B cell (primary cell): ENCODE results near the gene IRGQ. TPM values are rescaled to one million over a fixed set of nuclear protein-coding genes. Genes with fewer than 3 reads are reported as not detected.

Source experiments
- ATAC-seq: fragments of 200-7000 bp; cut with Tn5 transposase; one replicate; pipeline ENCODE4 v1.10.0; 2021; ENCODE audit warnings: low read depth, mild to moderate bottlenecking, moderate number of reproducible peaks, moderate library complexity
- CTCF ChIA-PET: fragments of 350-600 bp; sonication (Branson Sonifier 250); formaldehyde crosslinking; loops from one replicate; lab custom pipeline; 2021; ENCODE audit warnings: antibody characterized with exemption, inconsistent platforms; lab: Charles Lee
- POLR2A ChIA-PET: fragments of 350-600 bp; sonication (Branson Sonifier 250); formaldehyde crosslinking; loops from one replicate; lab custom pipeline; 2021; ENCODE audit warnings: antibody characterized with exemption; lab: Charles Lee
- DNase-seq: peaks from one replicate; pipeline ENCODE4 v3.0.0; 2013
- H2AFZ ChIP-seq: 2 replicates; pipeline ENCODE4 v1.6.1; 2012; ENCODE audit warnings: mild to moderate bottlenecking, low read depth, low read length; ENCODE audit not compliant: insufficient read depth, poor library complexity, severe bottlenecking
- H3K27ac ChIP-seq, 2 donors: 1 replicate in 1 of 2; 2 replicates in 1 of 2; pipeline ENCODE4 v1.5.1; 2012 to 2013; ENCODE audit warnings: low read length in 2 of 2, mild to moderate bottlenecking in 2 of 2, moderate library complexity in 1 of 2
- H3K27me3 ChIP-seq, 4 experiments: fragments of 200-600 bp in 1 of 4; sonication (generic) in 1 of 4; replicated peaks in 1 of 4; 1 replicate in 2 of 4; 2 replicates in 2 of 4; pipeline versions ENCODE4 v1.6.1 to v1.7.0; 2013 to 2016; ENCODE audit warnings: low read length in 3 of 4, mild to moderate bottlenecking in 2 of 4, mixed read lengths in 1 of 4, moderate library complexity in 1 of 4; ENCODE audit not compliant: insufficient read depth in 4 of 4, control insufficient read depth in 3 of 4; ENCODE audit errors: control extremely low read depth in 1 of 4
- H3K36me3 ChIP-seq, 2 experiments: replicated peaks in 1 of 2; 1 replicate in 1 of 2; 2 replicates in 1 of 2; pipeline versions ENCODE4 v1.6.1 to v1.7.1; 2013; ENCODE audit warnings: low read length in 1 of 2; ENCODE audit not compliant: insufficient read depth in 2 of 2, control insufficient read depth in 1 of 2; ENCODE audit errors: control extremely low read depth in 1 of 2, extremely low read depth in 1 of 2
- H3K4me1 ChIP-seq, 2 donors: fragments of 200-600 bp in 1 of 2; sonication (generic) in 1 of 2; 1 replicate in 1 of 2; 2 replicates in 1 of 2; pipeline versions ENCODE4 v1.5.1 to v1.6.1; 2013 to 2017; ENCODE audit warnings: low read length in 2 of 2; ENCODE audit not compliant: control insufficient read depth in 2 of 2, insufficient read depth in 2 of 2
- H3K4me2 ChIP-seq: replicated peaks from 2 replicates; pipeline ENCODE3; 2012; ENCODE audit warnings: mild to moderate bottlenecking, low read depth, low read length; ENCODE audit not compliant: poor library complexity, severe bottlenecking
- H3K4me3 ChIP-seq, 5 experiments: fragments of 200-600 bp in 1 of 5; sonication (generic) in 1 of 5; 1 replicate in 3 of 5; 2 replicates in 2 of 5; pipeline versions ENCODE4 v1.5.1 to v1.7.0; 2011 to 2016; ENCODE audit warnings: low read length in 4 of 5, mild to moderate bottlenecking in 4 of 5, low read depth in 2 of 5, control low read depth in 1 of 5, moderate library complexity in 1 of 5; ENCODE audit not compliant: insufficient read depth in 1 of 5; ENCODE audit errors: control extremely low read depth in 1 of 5, extremely low read depth in 1 of 5
- H3K79me2 ChIP-seq: fragments of 200-600 bp; sonication (generic); one replicate; pipeline ENCODE4 v1.6.0; 2016; ENCODE audit warnings: low read length; ENCODE audit not compliant: control insufficient read depth, insufficient read depth
- H3K9ac ChIP-seq: fragments of 200-600 bp; sonication (generic); 2 replicates; pipeline ENCODE4 v1.6.1; 2017; ENCODE audit warnings: mild to moderate bottlenecking, low read length, moderate library complexity
- H3K9me3 ChIP-seq, 3 donors: one replicate each; pipeline versions ENCODE4 v1.6.1 to v1.7.1; 2013; ENCODE audit warnings: low read length in 2 of 3; ENCODE audit not compliant: control insufficient read depth in 2 of 3, insufficient read depth in 1 of 3; ENCODE audit errors: control extremely low read depth in 1 of 3
- H4K20me1 ChIP-seq: 2 replicates; pipeline ENCODE4 v1.6.0; 2012; ENCODE audit warnings: mild to moderate bottlenecking, low read length; ENCODE audit not compliant: insufficient read depth, control insufficient read depth, poor library complexity, severe bottlenecking
- H3K27ac Mint-ChIP-seq: one replicate; pipeline ENCODE4 v1.8.0; 2021; ENCODE audit warnings: mixed read lengths
- H3K27me3 Mint-ChIP-seq: one replicate; pipeline ENCODE4 v1.8.0; 2021; ENCODE audit warnings: mixed read lengths
- H3K4me1 Mint-ChIP-seq: one replicate; pipeline ENCODE4 v1.8.0; 2021; ENCODE audit warnings: mixed read lengths
- H3K4me3 Mint-ChIP-seq: one replicate; pipeline ENCODE4 v1.8.0; 2021; ENCODE audit warnings: mixed read lengths
- H3K9me3 Mint-ChIP-seq: one replicate; pipeline ENCODE4 v1.8.0; 2022; ENCODE audit warnings: mixed read lengths; ENCODE audit not compliant: insufficient read depth
- CTCF ChIP-seq: fragments of 200-600 bp; IDR thresholded peaks from one replicate; pipeline ENCODE4 v1.8.0; 2022; ENCODE audit warnings: antibody characterized with exemption, mild to moderate bottlenecking
- EZH2 ChIP-seq: IDR thresholded peaks from 2 replicates; pipeline ENCODE4 v1.6.1; 2012; ENCODE audit warnings: borderline replicate concordance, low read depth, mild to moderate bottlenecking, moderate library complexity, low read length; ENCODE audit not compliant: insufficient read depth, poor library complexity, severe bottlenecking
- WGBS: methylation state at CpG from one replicate; pipeline ENCODE4 v1.1.5; 2013; ENCODE audit warnings: missing lambda C conversion rate; ENCODE audit not compliant: insufficient coverage; 5-methylcytosine and 5-hydroxymethylcytosine counted together
- intact Hi-C: fragments of 100-400 bp; cut with micrococcal nuclease; formaldehyde crosslinking; loops from one replicate; pipeline ENCODE4 v1.10.0; 2022
- polyA plus RNA-seq: library from polyadenylated mRNA; depleted of rRNA; stranded (reverse); fragments of >200 nt; gene quantifications from 2 replicates; pipeline ENCODE4 v1.2.3, GENCODE V29; 2012
- total RNA-seq, 2 donors: library from RNA; stranded (reverse); fragments of 120-200 nt in 1 of 2; gene quantifications; 1 replicate in 1 of 2; 2 replicates in 1 of 2; pipeline versions ENCODE4 v1.2.3 to v1.2.4, GENCODE V29; 2013 to 2022

Gene IRGQ
- total and polyA plus RNA-seq, 2 donors (not counting 1 experiment from before 2014, with no cell fraction given) = 20.3 to 22.6 TPM

GRCh38 chr19:43595605-43595998, 332 bp downstream of the IRGQ start:
- H3K27me3 ChIP-seq = no peaks in the 10 kb centered on the region
- no peaks in the 10 kb centered on the region for H3K9me3 ChIP-seq
- Mint-ChIP-seq H3K4me1 (peaks cover 46% of the 10 kb centered on the region), H3K4me3 (peak overlapping the region; percentile 98), H3K9me3 (no peaks in the 10 kb centered on the region), H3K27ac (peak overlapping the region; percentile 99), H3K27me3 (no peaks in the 10 kb centered on the region)
- peak; percentile 8 for ATAC-seq
- H3K9ac ChIP-seq = peak overlapping the region; percentile 74
- DNase-seq = no peak
- H3K4me2 ChIP-seq = peak overlapping the region; percentile 79
- H3K4me1 ChIP-seq = peaks cover 16 to 42% of the 10 kb centered on the region in 2 donors
- intact Hi-C loops = no loop called here
- H3K4me3 ChIP-seq = peak overlapping the region; percentile 61 to 88 (median 73)
- peak overlapping the region; percentile 95 to 97 for H3K27ac ChIP-seq
- TF ChIP-seq EZH2 (no peak), CTCF (no peak)
- CTCF ChIA-PET = interaction anchor here (0.7 to 7.5 kb wide), 20 partner anchors 11 to 163 kb away, joined by 3 to 126 read pairs (median 4); partner anchors contain the start of genes PINLYP, XRCC1 and ZNF575
- H2AFZ ChIP-seq = peak overlapping the region; percentile 87
- 4% methylated on average over 14 of the region's 18 CpGs for WGBS
- peaks cover 0 to 34% of the 10 kb centered on the region in 2 experiments for H3K36me3 ChIP-seq
- peaks cover 61% of the 10 kb centered on the region for H3K79me2 ChIP-seq
- POLR2A ChIA-PET = interaction anchor here (0.8 to 2.2 kb wide), 6 partner anchors 11 to 40 kb away, joined by 3 to 15 read pairs (median 3); partner anchors contain the start of genes PINLYP and XRCC1
- peaks cover 5% of the 10 kb centered on the region for H4K20me1 ChIP-seq
